Raji (cell line): ENCODE data around the gene SPATA21.

Source experiments
- POLR2A ChIP-seq: IDR thresholded peaks from 2 replicates; pipeline ENCODE4 v1.6.1; 2011; ENCODE audit warnings: low read depth, low read length, control low read depth; ENCODE audit not compliant: insufficient read depth

Gene SPATA21

DNA sequence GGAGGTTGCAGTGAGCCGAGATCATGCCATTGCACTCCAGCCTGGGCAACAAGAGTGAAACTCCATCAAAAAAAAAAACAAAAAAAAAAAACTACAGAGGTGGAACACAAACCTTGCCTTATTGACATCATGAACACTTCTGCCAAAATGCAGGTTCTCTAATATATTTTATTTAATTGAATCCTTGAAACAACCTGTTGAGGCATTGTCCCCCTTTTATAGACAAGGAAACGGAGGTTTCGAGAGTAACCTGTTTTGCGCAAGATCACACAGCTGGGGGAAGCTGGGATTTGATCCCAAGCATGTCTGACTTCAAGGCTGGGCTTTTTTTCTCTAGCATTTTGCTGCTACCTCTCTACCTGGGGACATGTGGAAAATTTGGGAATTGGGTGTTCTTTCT, 67.4 kb downstream of the SPATA21 start:
- TF ChIP-seq POLR2A, result no peak

- TF ChIP-seq POLR2A, result no peak
Observed at GRCh38 chr1:16367968-16368890, 69.0 kb downstream of the SPATA21 start.

DNA sequence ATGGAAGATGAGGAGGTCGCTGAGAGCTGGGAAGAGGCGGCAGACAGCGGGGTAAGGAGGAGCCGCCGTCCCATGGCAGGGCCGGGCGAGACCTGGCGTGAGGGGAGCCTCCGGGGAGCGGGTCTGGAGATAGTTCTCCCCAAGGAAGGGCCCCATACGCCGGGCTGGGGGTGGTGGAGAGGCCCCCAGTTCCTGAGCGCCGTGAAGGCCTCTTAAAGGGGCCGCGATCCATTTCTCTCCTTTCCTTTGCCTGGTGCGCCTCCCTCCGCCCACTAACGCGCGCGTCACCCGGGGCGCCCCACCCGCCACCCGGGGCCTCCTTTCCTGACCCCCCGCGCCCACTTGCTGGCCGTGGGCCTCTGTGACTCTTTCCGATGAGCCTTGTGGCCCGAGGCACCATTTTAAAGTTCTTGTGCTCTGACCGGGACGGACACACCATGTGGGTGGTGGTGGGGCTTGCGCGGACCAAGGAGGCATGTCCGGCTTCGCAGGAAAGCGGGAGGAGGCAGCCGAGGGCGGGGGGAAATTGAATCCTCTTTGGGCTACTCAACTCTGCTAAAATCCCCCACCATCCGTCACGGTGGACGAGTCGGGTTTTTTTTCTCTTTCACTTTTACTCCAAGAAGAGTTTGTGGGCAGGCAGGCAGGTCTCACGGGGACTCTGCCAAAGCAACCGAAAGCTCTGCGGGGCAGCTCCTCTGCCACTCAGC, 69.8 kb downstream of the SPATA21 start:
- peak; percentile 87 for TF ChIP-seq POLR2A

GRCh38 chr1:16366722-16367257, 70.4 kb downstream of the SPATA21 start, which contains the start of gene SZRD1:
Gene SZRD1, plus strand, starts transcription at chr1:16367242. Its CDS starts 16 bp downstream, at chr1:16367258.
- TF ChIP-seq POLR2A, result no peak

- TF ChIP-seq POLR2A, result no peak
Observed at GRCh38 chr1:16356867-16357266, 80.4 kb downstream of the SPATA21 start.

GRCh38 chr1:16354619-16355018, 82.6 kb downstream of the SPATA21 start:
- no peak for TF ChIP-seq POLR2A

DNA sequence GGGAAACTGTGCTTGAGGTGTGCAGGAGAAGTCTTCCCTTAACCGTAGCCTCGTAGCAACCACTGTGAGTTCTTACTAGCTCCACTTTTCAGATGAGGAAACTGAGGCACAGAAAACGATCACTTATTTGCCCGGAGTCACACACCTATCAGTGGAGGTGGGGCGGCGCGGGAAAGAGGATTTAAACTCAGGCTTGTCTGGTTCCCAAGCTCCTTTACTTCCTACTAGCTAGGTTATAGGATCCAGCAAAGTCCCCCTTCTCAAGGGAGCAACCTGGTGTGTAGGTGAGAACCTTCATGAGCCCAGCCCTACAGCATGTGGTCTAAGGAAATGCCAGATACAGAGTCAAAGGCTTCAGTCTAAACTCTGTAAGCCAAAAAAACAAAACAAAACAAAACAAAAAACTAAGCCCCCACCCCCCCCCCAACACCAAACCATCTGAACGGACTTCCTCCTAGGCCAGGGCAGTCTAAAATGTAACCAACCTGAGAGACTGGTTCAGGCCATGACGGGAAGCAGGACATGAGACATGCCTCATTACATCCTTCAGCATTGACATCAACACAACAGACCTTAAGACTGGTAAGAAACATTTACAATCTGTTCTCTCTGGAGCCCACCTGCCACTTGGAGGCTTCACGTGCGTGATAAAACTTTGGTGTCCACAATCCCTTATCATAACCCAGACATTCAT, 84.2 kb downstream of the SPATA21 start:
- TF ChIP-seq POLR2A, result no peak

DNA sequence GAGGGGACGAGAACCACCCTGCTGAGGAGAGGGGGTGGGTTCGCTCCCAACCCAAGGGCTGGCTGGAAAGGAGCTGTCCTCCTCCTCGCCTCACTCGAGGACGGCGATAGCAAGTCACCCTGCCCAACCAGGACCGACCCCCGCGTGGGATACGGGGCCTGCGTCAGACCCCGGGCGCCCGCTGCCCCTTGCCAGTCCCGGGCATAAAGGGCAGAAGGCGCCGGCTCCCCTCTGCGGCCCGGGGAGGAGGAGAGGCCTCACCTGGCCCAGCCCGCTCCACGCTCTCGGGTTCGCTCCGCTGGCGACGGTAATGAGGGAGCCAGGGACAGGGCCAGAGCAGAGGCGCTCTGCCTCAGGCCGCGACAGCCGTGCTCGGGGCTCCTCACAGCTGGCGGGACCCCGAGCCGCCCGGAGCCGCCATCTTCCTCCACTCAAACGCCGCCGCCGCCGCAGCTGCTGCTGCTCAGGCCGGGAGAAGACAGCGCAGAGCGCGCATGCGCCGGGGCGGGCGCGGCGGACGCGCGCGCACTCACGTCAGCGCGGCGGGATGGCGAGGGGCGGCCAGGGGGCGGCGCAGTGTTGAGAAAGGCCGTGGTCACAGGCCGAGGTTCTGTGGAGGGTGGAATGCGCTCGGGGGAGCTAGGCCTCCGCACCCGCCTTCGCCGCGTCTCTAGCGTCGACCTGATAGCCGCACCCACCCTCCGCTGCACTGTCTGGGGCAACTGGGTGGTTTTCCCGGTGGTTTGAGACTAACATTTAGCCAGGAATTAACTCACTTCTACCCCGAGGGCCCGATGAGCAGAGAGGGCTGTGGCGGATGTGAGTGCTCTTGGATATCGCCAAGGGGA, 85.0 kb downstream of the SPATA21 start, which contains the start of gene FBXO42:
FBXO42 (minus strand) TSS at position 487 of the 848 bp plus-strand sequence. CDS start 37,062 bp downstream, outside the sequence.
- peak; percentile 98 for TF ChIP-seq POLR2A

GRCh38 chr1:16351456-16351993, 85.7 kb downstream of the SPATA21 start:
- no peak for TF ChIP-seq POLR2A

GRCh38 chr1:16349847-16350406, 87.3 kb downstream of the SPATA21 start:
- TF ChIP-seq POLR2A, result no peak
